ENCODE data around the gene RNF217.

The RNF217 gene

DNA sequence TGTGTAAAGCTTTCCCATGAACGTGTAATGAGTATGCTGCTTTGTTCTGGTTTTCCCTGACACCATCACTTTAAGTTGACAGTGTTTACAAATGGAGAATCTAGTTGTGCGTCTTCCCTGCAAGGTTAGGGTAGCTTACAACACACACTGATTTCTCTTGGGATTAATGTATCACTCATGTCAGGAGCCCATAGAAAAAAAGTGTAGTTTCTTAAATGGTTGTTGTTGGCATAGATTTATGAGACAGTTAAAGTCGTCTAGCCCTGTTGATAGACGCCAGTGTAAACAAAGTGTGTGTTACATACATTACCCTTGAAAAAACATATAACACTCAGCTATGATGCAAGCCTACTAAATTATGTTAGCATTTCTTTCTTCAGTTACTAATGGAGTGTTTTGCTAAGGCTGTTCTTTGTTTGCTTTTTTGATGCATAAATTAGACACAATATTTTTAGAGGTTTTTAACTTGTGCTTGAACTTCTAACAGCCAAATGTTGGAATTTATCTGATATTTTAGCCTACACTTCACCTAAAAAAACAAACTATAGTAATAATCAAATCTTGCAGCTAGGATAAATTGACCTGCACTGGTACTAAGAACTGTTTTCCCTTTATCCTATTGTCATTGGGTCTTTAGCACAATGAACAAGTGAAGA lies 88.6 kb downstream of the RNF217 start:
- TF ChIP-seq, protein P1, sequence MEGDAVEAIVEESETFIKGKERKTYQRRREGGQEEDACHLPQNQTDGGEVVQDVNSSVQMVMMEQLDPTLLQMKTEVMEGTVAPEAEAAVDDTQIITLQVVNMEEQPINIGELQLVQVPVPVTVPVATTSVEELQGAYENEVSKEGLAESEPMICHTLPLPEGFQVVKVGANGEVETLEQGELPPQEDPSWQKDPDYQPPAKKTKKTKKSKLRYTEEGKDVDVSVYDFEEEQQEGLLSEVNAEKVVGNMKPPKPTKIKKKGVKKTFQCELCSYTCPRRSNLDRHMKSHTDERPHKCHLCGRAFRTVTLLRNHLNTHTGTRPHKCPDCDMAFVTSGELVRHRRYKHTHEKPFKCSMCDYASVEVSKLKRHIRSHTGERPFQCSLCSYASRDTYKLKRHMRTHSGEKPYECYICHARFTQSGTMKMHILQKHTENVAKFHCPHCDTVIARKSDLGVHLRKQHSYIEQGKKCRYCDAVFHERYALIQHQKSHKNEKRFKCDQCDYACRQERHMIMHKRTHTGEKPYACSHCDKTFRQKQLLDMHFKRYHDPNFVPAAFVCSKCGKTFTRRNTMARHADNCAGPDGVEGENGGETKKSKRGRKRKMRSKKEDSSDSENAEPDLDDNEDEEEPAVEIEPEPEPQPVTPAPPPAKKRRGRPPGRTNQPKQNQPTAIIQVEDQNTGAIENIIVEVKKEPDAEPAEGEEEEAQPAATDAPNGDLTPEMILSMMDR (IDR thresholded peaks at IDR 0.05; ENCODE audit: insufficient read depth, low read depth, low read length, missing control alignments), result no peak
- H3K4me3 ChIP-seq (ENCODE audit: low read depth, low read length), result no peak overlapping the region
- DNase-seq (ENCODE audit: low read depth), result no peak

DNA sequence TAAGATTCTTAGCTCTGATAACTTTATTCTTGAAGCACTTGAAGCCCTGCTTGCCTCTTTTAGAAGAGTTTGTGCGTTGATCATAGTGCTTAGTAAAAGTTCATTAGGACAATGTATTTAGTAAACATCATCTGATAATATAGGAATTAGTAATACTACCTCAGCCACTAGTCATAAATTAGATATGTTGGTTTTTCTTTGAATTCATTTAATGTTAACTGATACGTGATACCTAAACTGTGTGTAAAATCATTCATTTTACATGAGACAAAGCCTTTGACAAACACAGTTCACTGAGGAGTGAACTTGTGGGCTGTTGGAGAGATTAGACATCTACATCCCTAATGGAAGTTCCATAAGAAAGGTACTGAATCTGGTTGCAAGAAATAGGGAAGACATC lies 91.6 kb downstream of the RNF217 start:
- DNase-seq (ENCODE audit: low read depth), result no peak
- TF ChIP-seq, protein P1 (IDR thresholded peaks at IDR 0.05; ENCODE audit: insufficient read depth, low read depth, low read length, missing control alignments), result no peak
- no peak overlapping the region for H3K4me3 ChIP-seq (ENCODE audit: low read depth, low read length)

DNA sequence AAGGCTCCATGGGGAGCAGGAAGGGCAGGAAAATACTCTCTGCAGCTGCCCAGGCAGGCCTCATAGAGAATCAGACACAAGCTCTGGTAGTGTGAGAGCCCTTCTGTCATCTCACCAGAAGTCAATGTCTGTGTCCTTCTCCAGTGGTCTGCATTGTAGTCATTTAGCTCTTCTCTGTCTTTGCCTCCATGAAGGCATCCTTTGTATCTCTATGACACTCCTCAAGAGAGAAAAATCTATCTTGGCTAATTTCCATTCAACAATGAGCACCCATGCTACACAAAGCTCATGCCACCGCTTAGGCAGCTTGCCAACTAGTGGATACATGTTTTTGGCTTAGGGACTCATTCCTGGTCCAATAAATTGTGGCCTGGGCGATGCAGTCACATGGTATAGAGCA lies 92.1 kb downstream of the RNF217 start:
- no peak for DNase-seq (ENCODE audit: low read depth)
- TF ChIP-seq, protein P1 (IDR thresholded peaks at IDR 0.05; ENCODE audit: insufficient read depth, low read depth, low read length, missing control alignments), result no peak
- no peak overlapping the region for H3K4me3 ChIP-seq (ENCODE audit: low read depth, low read length)

DNA sequence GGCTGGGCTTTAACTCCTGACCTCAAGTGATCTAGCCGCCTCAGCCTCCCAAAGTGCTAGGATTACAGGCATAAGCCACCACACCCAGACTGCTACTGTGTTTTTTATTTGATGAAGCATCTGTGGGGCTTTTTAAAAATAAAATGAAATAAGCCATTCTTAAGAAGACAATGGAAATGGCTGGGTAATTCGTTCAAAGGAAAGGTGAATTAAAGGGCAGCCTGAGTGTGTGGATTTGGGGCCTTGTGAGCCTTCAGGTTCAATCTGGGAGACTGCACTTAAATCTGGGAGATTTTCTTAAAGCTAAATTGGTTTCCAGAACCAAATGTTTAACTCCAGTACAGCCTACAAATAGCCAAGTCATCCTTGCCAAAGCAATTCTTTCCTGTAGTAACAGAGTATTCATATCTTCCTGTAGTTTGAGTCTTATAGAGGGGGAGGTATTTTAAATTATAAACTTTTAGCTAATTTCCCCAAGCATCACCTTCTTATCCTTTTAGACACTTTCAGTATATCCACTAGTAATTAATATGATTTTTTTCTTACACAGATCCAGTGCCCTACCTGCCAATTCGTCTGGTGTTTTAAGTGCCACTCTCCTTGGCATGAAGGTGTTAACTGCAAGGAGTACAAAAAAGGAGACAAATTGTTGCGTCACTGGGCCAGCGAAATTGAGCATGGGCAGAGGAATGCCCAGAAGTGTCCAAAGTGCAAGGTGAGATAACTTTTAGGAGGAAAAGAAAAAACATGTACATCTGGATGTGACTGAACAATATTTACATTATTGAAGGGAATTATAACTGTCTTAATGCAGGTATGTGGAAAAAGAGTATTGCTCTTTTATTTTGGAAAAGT lies 95.4 kb downstream of the RNF217 start:
- DNase-seq (ENCODE audit: low read depth), result no peak
- no peak overlapping the region for H3K4me3 ChIP-seq (ENCODE audit: low read depth, low read length)
- TF ChIP-seq, protein P1 (IDR thresholded peaks at IDR 0.05; ENCODE audit: insufficient read depth, low read depth, low read length, missing control alignments), result no peak

DNA sequence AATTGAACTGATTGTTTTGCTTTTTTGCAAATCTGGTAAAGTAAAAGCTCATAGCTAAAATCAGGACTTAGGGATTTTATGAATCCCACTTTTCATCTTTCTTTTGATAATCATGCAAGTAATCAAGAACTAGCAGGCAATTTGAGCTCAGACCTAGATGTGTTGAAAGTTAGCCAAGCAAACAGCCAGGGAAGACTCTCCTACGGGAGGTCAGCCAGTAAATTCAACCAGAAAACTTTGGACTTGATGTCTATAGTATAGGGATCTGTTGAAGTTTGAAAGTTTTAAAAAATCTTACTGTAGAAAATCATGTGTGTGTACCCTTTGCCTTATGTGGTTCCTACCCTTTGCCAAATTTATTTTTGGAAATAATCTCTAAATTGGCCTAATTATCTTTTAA lies 96.3 kb downstream of the RNF217 start:
- H3K4me3 ChIP-seq (ENCODE audit: low read depth, low read length), result no peak overlapping the region
- no peak for DNase-seq (ENCODE audit: low read depth)
- TF ChIP-seq, protein P1 (IDR thresholded peaks at IDR 0.05; ENCODE audit: insufficient read depth, low read depth, low read length, missing control alignments), result no peak

DNA sequence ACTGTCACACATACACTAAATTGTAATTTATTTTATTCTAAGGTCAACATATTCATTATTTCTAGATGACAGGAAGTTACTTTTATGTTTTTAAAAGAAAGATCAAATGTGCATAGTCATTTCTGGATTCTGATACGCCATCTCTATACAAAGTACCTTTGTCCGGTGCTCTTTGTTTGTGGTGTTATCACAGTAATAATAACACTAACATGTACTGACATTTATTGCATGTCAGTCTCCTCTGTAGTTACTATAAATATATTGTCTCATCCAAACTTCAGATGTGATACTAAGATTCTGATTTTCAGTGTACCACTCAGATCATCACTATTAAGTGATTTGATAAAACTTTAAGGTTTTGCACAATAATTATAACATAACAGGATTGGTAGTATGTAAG lies 101.1 kb downstream of the RNF217 start:
- TF ChIP-seq, protein P1 (IDR thresholded peaks at IDR 0.05; ENCODE audit: insufficient read depth, low read depth, low read length, missing control alignments), result no peak
- DNase-seq (ENCODE audit: low read depth), result no peak

More for the DNA sequence above, 101.1 kb downstream of the RNF217 start:
- H3K4me3 ChIP-seq (ENCODE audit: low read depth, low read length), result no peak overlapping the region
